A172 (cell line): ENCODE data around the gene MOB3C. TPM values are rescaled to one million over a fixed set of nuclear protein-coding genes. Genes with fewer than 3 reads are reported as not detected.
A peak's percentile ranks its signal among the peaks of the same experiment; 100 is the strongest.

Experiments used
- DNase-seq: peaks from one replicate; pipeline ENCODE4 v3.0.0-alpha.2; 2015; ENCODE audit warnings: low spot score
- total RNA-seq: library from RNA; depleted of rRNA; stranded (reverse); fragments of >200 nt; shearing (Covaris generic); gene quantifications from 2 replicates; pipeline ENCODE4 v1.2.3, GENCODE V29; 2014

Gene MOB3C
- total RNA-seq, 1 experiment from 2014 or later: 7.9 TPM

- DNase-seq: no peak
Measured at GRCh38 chr1:46638921-46639320, 22.3 kb upstream of the MOB3C start.

- no peak for DNase-seq
Measured at GRCh38 chr1:46637444-46638083, 21.0 kb upstream of the MOB3C start.

- no peak for DNase-seq
Measured at GRCh38 chr1:46635205-46635604, 18.6 kb upstream of the MOB3C start.

- no peak for DNase-seq
Measured at GRCh38 chr1:46630719-46631118, 14.1 kb upstream of the MOB3C start.

GRCh38 chr1:46623743-46624644 lies 7.4 kb upstream of the MOB3C start:
- DNase-seq: no peak

GRCh38 chr1:46622344-46622743 lies 5.7 kb upstream of the MOB3C start:
- DNase-seq: peak; percentile 61

- DNase-seq: peak; percentile 60
Measured at GRCh38 chr1:46621930-46622329, 5.3 kb upstream of the MOB3C start.

GRCh38 chr1:46619656-46620258 lies 3.1 kb upstream of the MOB3C start:
- DNase-seq: no peak

- no peak for DNase-seq
Measured at GRCh38 chr1:46618754-46619415, 2.3 kb upstream of the MOB3C start.

- DNase-seq: no peak
Measured at GRCh38 chr1:46617833-46618232, 1.2 kb upstream of the MOB3C start.

GRCh38 chr1:46617108-46617800 lies 643 bp upstream of the MOB3C start:
- no peak for DNase-seq

- DNase-seq: no peak
Measured at GRCh38 chr1:46615735-46616134, 876 bp downstream of the MOB3C start.

- DNase-seq: no peak
Measured at GRCh38 chr1:46615088-46615487, 1.5 kb downstream of the MOB3C start.

GRCh38 chr1:46614604-46614984 lies 2.0 kb downstream of the MOB3C start:
- DNase-seq: no peak

GRCh38 chr1:46613661-46614603 lies 2.7 kb downstream of the MOB3C start:
- peak; percentile 84 for DNase-seq

GRCh38 chr1:46612937-46613660 lies 3.5 kb downstream of the MOB3C start:
- no peak for DNase-seq

GRCh38 chr1:46611691-46612221 lies 4.9 kb downstream of the MOB3C start:
- peak; percentile 84 for DNase-seq

- no peak for DNase-seq
Measured at GRCh38 chr1:46607345-46608130, 9.1 kb downstream of the MOB3C start.
